Activated CD4-positive, alpha-beta T cell treated with anti-CD3 and anti-CD28 coated beads for 36 hours (primary cell): Measurements from ENCODE around the gene NXPE3. TPM values are rescaled to one million over a fixed set of nuclear protein-coding genes. Genes with fewer than 3 reads are reported as not detected.

Experiments
- ATAC-seq: fragments of 200-7000 bp; cut with Tn5 transposase; one replicate; pipeline ENCODE4 v1.10.0; 2021; ENCODE audit warnings: mild to moderate bottlenecking, moderate library complexity
- CTCF ChIA-PET: fragments of 350-600 bp; sonication (Branson Sonifier 250); formaldehyde crosslinking; loops from one replicate; lab custom pipeline; 2021; ENCODE audit warnings: antibody characterized with exemption; lab: Charles Lee
- POLR2A ChIA-PET: fragments of 350-600 bp; sonication (Branson Sonifier 250); formaldehyde crosslinking; loops from one replicate; lab custom pipeline; 2021; ENCODE audit warnings: antibody characterized with exemption, inconsistent platforms; lab: Charles Lee
- DNase-seq: peaks from one replicate; pipeline ENCODE4 v3.0.0-alpha.2; 2020
- H3K27ac Mint-ChIP-seq: one replicate; pipeline ENCODE4 v1.8.0; 2021; ENCODE audit warnings: mixed read lengths
- H3K27me3 Mint-ChIP-seq: one replicate; pipeline ENCODE4 v1.8.0; 2021; ENCODE audit warnings: mixed read lengths
- H3K36me3 Mint-ChIP-seq: one replicate; pipeline ENCODE4 v1.8.0; 2021; ENCODE audit warnings: low read depth, mixed read lengths
- H3K4me1 Mint-ChIP-seq: one replicate; pipeline ENCODE4 v1.8.0; 2021; ENCODE audit warnings: mixed read lengths
- H3K4me3 Mint-ChIP-seq: one replicate; pipeline ENCODE4 v1.8.0; 2021; ENCODE audit warnings: mild to moderate bottlenecking, moderate library complexity, mixed read lengths
- H3K9me3 Mint-ChIP-seq: one replicate; pipeline ENCODE4 v1.8.0; 2021; ENCODE audit warnings: low read depth, mixed read lengths
- intact Hi-C, 2 experiments: fragments of 100-400 bp; cut with DNase I in 1 of 2; cut with micrococcal nuclease in 1 of 2; formaldehyde crosslinking; loops; one replicate each; pipeline versions ENCODE4 v1.14.2 to v1.15.1; 2022 to 2024; cut with DNase I, micrococcal nuclease
- total RNA-seq, 2 experiments: library from RNA; stranded (reverse); gene quantifications; one replicate each; pipeline ENCODE4 v1.2.3, GENCODE V29; 2021

NXPE3 gene
- total RNA-seq, 2 experiments from 2014 or later: 12.8 to 18.5 TPM

DNA sequence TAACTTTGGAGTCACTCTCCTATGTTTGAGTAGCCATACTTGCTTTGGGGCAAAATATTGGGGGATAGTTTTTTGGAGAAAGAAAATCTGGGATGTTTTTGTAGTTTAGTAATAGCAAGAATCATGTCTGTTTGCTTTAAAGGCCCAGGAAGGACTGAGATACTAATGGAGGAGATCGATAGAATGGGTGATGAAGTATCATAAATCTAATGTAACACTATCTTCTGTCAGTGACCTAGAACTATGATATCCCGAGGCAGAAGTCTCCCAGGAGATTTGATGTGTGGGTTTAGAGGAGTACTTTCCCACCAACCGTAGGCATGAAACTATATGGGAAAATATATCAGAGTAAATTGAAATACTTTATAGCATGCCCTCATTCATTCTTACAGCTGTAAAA is 49.3 kb downstream of the NXPE3 start:
- peaks cover 67% of the 10 kb centered on the region for H3K4me1 Mint-ChIP-seq
- POLR2A ChIA-PET: interaction anchor here (0.7 to 4.0 kb wide), 10 partner anchors 16 to 265 kb away, joined by 3 to 61 read pairs (median 6); partner anchors contain the start of genes NFKBIZ and NXPE3
- ATAC-seq: no peak
- peak overlapping the region; percentile 96 for H3K27ac Mint-ChIP-seq
- H3K27me3 Mint-ChIP-seq: no peaks in the 10 kb centered on the region
- H3K9me3 Mint-ChIP-seq: no peaks in the 10 kb centered on the region
- CTCF ChIA-PET: interaction anchor here (0.7 to 2.9 kb wide), 10 partner anchors 14 to 400 kb away, joined by 3 to 14 read pairs (median 8); partner anchors contain the start of gene NFKBIZ
- peaks cover 26% of the 10 kb centered on the region for H3K36me3 Mint-ChIP-seq
- intact Hi-C loops: loop anchor here (5.0 kb wide), 2 partner anchors 334 to 399 kb away; no protein-coding TSS in a partner anchor
- peak overlapping the region; percentile 77 for H3K4me3 Mint-ChIP-seq
- DNase-seq: no peak

- POLR2A ChIA-PET: interaction anchor here (1.0 to 4.0 kb wide), 2 partner anchors 20 to 23 kb away, joined by 4 to 61 read pairs; partner anchors contain the start of gene NFKBIZ
- DNase-seq (peak; percentile 79), ATAC-seq (peak; percentile 69)
- no peaks in the 10 kb centered on the region for H3K27me3 Mint-ChIP-seq
- H3K36me3 Mint-ChIP-seq: peaks cover 26% of the 10 kb centered on the region
- H3K4me3 Mint-ChIP-seq: peak overlapping the region; percentile 77
- CTCF ChIA-PET: interaction anchor here (0.9 to 2.9 kb wide), 13 partner anchors 15 to 397 kb away, joined by 3 to 14 read pairs (median 3); partner anchors contain the start of gene NFKBIZ
- H3K27ac Mint-ChIP-seq: peak overlapping the region; percentile 96
- peaks cover 73% of the 10 kb centered on the region for H3K4me1 Mint-ChIP-seq
- intact Hi-C loops: loop anchor here (5.0 kb wide), 2 partner anchors 333 to 398 kb away; no protein-coding TSS in a partner anchor
- no peaks in the 10 kb centered on the region for H3K9me3 Mint-ChIP-seq
Measured at GRCh38 chr3:101828691-101829436, 49.9 kb downstream of the NXPE3 start.

DNA sequence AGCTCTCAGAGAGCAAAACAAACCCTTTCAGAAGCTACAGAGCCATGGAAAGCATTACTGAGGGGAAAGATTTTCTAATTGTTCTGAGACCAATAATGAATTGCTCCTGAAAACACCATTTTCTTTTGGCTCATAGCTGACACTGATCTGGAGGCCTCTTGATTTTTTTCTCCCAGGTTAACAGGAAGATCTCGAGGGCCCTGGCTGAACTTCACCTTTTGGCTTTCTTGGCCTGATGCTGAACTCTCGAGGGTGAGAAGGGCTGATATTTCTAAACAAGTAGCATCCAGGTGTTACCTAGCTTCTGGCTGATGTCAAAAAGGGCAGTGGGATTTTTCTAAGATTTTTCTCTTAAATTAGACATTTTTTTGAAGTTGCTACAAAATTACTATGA is 50.4 kb downstream of the NXPE3 start:
- Mint-ChIP-seq H3K36me3 (peaks cover 29% of the 10 kb centered on the region), H3K9me3 (no peaks in the 10 kb centered on the region), H3K27ac (peak overlapping the region; percentile 96), H3K27me3 (no peaks in the 10 kb centered on the region), H3K4me3 (peak overlapping the region; percentile 77), H3K4me1 (peaks cover 76% of the 10 kb centered on the region)
- ChIA-PET POLR2A (interaction anchor here (1.0 to 4.0 kb wide), 2 partner anchors 20 to 22 kb away, joined by 4 to 61 read pairs; partner anchors contain the start of gene NFKBIZ), CTCF (interaction anchor here (0.9 to 2.1 kb wide), 11 partner anchors 11 to 396 kb away, joined by 3 to 8 read pairs (median 4); partner anchors contain the start of gene NFKBIZ)
- DNase-seq (no peak), ATAC-seq (no peak)
- intact Hi-C loops: loop anchor here (5.0 kb wide), 2 partner anchors 333 to 398 kb away; no protein-coding TSS in a partner anchor

DNA sequence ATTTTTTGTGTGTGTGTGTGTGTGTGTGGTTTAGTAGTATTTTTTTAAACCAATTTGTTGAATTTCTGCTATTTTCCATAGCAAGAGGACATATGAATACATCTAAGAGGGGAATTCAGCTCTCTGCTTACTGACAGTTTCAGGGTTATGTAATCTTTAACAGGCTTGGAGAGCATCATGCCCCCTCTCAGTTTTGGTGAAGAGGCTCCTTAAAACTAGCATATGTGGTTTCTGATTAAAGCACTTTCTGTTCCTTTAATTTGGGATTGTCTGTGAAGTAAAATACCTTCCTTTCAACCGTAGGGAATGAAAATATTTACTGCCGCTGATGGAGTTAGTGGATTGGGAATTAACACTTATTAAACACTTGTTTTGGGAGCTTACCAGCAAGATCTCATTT is 50.9 kb downstream of the NXPE3 start:
- H3K4me3 Mint-ChIP-seq: peak overlapping the region; percentile 77
- peak overlapping the region; percentile 96 for H3K27ac Mint-ChIP-seq
- peaks cover 30% of the 10 kb centered on the region for H3K36me3 Mint-ChIP-seq
- H3K9me3 Mint-ChIP-seq: no peaks in the 10 kb centered on the region
- DNase-seq (no peak), ATAC-seq (no peak)
- peaks cover 74% of the 10 kb centered on the region for H3K4me1 Mint-ChIP-seq
- ChIA-PET CTCF (interaction anchor here (1.0 to 2.1 kb wide), 9 partner anchors 10 to 348 kb away, joined by 3 to 8 read pairs (median 4); partner anchors contain the start of gene NFKBIZ), POLR2A (interaction anchor here (1.0 to 4.0 kb wide), 2 partner anchors 19 to 22 kb away, joined by 4 to 61 read pairs; partner anchors contain the start of gene NFKBIZ)
- H3K27me3 Mint-ChIP-seq: no peaks in the 10 kb centered on the region
- intact Hi-C loops: loop anchor here (5.0 kb wide), 2 partner anchors 332 to 397 kb away; no protein-coding TSS in a partner anchor

- Mint-ChIP-seq H3K36me3 (peaks cover 38% of the 10 kb centered on the region), H3K9me3 (no peaks in the 10 kb centered on the region), H3K4me1 (peaks cover 72% of the 10 kb centered on the region), H3K4me3 (no peak overlapping the region), H3K27ac (peak overlapping the region; percentile 1), H3K27me3 (no peaks in the 10 kb centered on the region)
- DNase-seq: no peak
- intact Hi-C loops: no loop called here
- POLR2A ChIA-PET: interaction anchor here (1.2 kb wide), 1 partner anchor 18 kb away, joined by 3 read pairs; no protein-coding TSS in a partner anchor
- ATAC-seq: peak; percentile 20
- CTCF ChIA-PET: interaction anchor here (0.6 kb wide), 1 partner anchor 701 kb away, joined by 3 read pairs; no protein-coding TSS in a partner anchor
Measured at GRCh38 chr3:101833446-101833974, 54.5 kb downstream of the NXPE3 start.

DNA sequence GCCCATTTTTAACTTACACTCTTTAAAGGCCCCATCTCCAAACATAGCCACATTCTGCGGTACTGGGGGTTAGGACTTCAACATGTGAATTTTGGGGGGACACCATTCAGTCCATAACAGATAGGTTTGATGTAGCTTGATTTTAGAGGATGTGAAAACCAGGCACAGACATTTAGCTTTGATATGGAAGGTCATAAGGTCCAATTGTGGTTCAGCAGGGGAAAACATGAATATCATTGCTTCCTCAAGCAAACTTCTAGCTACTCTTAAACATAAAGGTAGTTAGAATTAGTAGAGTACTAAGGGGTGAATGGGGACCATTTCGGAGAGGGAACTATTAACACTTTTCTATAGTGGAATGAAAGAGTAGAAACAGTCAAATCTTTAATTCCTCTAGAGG is 56.7 kb downstream of the NXPE3 start:
- no peak for DNase-seq
- H3K9me3 Mint-ChIP-seq: no peaks in the 10 kb centered on the region
- POLR2A ChIA-PET: interaction anchor here (0.7 kb wide), 1 partner anchor 17 kb away, joined by 3 read pairs; no protein-coding TSS in a partner anchor

GRCh38 chr3:101836160-101836559 is 57.1 kb downstream of the NXPE3 start:
- H3K4me1 Mint-ChIP-seq: peaks cover 57% of the 10 kb centered on the region
- DNase-seq (no peak), ATAC-seq (no peak)
- no peak overlapping the region for H3K4me3 Mint-ChIP-seq
- peaks cover 28% of the 10 kb centered on the region for H3K36me3 Mint-ChIP-seq
- intact Hi-C loops: no loop called here
- ChIA-PET CTCF (interaction anchor here (0.6 to 1.2 kb wide), 4 partner anchors 19 to 1599 kb away, joined by 3 to 5 read pairs (median 3); no protein-coding TSS in a partner anchor), POLR2A (no interaction called here)
- no peak overlapping the region for H3K27ac Mint-ChIP-seq
- H3K27me3 Mint-ChIP-seq: no peaks in the 10 kb centered on the region
- no peaks in the 10 kb centered on the region for H3K9me3 Mint-ChIP-seq

More for the DNA sequence above, 56.7 kb downstream of the NXPE3 start:
- H3K36me3 Mint-ChIP-seq: peaks cover 28% of the 10 kb centered on the region
- no peak overlapping the region for H3K27ac Mint-ChIP-seq
- H3K4me3 Mint-ChIP-seq: no peak overlapping the region
- intact Hi-C loops: no loop called here
- CTCF ChIA-PET: interaction anchor here (0.6 to 1.2 kb wide), 6 partner anchors 13 to 1599 kb away, joined by 3 to 5 read pairs (median 3); partner anchors contain the start of gene NFKBIZ
- no peak for ATAC-seq
- H3K27me3 Mint-ChIP-seq: no peaks in the 10 kb centered on the region
- peaks cover 57% of the 10 kb centered on the region for H3K4me1 Mint-ChIP-seq

- intact Hi-C loops: no loop called here
- H3K4me3 Mint-ChIP-seq: no peak overlapping the region
- POLR2A ChIA-PET: no interaction called here
Measured at GRCh38 chr3:101836652-101837598, 57.9 kb downstream of the NXPE3 start.

GRCh38 chr3:101838691-101839090 is 59.7 kb downstream of the NXPE3 start:
- H3K4me3 Mint-ChIP-seq: no peak overlapping the region
- ChIA-PET POLR2A (no interaction called here), CTCF (interaction anchor here (1.0 to 1.1 kb wide), 2 partner anchors 21 to 33 kb away, joined by 3 to 5 read pairs; no protein-coding TSS in a partner anchor)
- DNase-seq: no peak
- no peak overlapping the region for H3K27ac Mint-ChIP-seq
- peaks cover 32% of the 10 kb centered on the region for H3K4me1 Mint-ChIP-seq
- peaks cover 7% of the 10 kb centered on the region for H3K9me3 Mint-ChIP-seq
- intact Hi-C loops: no loop called here
- no peaks in the 10 kb centered on the region for H3K27me3 Mint-ChIP-seq
- H3K36me3 Mint-ChIP-seq: peaks cover 23% of the 10 kb centered on the region
- ATAC-seq: no peak

More at GRCh38 chr3:101836652-101837598, 57.9 kb downstream of the NXPE3 start:
- Mint-ChIP-seq H3K36me3 (peaks cover 28% of the 10 kb centered on the region), H3K27ac (no peak overlapping the region), H3K27me3 (no peaks in the 10 kb centered on the region), H3K9me3 (peaks cover 2% of the 10 kb centered on the region), H3K4me1 (peaks cover 49% of the 10 kb centered on the region)
- CTCF ChIA-PET: no interaction called here
- no peak for DNase-seq
- no peak for ATAC-seq

DNA sequence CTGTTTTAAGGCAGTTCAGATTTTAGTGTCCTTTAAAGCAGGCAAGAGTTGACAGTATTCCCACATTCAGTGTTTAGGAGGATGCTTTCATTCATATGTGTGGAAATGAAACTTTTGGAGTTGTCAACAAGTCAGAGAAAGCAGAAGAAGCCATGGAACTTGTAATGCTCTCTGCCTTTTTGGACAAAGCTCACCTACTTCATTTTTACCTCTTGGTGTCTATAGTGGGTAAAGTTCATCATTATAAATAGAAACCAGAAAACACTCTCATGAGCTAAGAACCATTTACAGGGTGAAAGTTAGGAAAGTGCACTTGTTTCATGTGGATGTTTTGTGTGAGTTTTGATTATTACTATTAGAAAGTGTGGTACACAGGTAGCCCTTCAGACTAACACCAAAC is 61.1 kb downstream of the NXPE3 start:
- ATAC-seq (no peak), DNase-seq (no peak)
- Mint-ChIP-seq H3K36me3 (peaks cover 15% of the 10 kb centered on the region), H3K4me1 (peaks cover 22% of the 10 kb centered on the region), H3K9me3 (peaks cover 7% of the 10 kb centered on the region), H3K4me3 (no peak overlapping the region), H3K27ac (no peak overlapping the region), H3K27me3 (no peaks in the 10 kb centered on the region)
- POLR2A ChIA-PET: no interaction called here
- intact Hi-C loops: no loop called here
- CTCF ChIA-PET: interaction anchor here (0.7 to 1.4 kb wide), 4 partner anchors 10 to 47 kb away, joined by 3 to 5 read pairs (median 4); no protein-coding TSS in a partner anchor
